ENCODE results near the gene METRNL.

Gene METRNL

DNA sequence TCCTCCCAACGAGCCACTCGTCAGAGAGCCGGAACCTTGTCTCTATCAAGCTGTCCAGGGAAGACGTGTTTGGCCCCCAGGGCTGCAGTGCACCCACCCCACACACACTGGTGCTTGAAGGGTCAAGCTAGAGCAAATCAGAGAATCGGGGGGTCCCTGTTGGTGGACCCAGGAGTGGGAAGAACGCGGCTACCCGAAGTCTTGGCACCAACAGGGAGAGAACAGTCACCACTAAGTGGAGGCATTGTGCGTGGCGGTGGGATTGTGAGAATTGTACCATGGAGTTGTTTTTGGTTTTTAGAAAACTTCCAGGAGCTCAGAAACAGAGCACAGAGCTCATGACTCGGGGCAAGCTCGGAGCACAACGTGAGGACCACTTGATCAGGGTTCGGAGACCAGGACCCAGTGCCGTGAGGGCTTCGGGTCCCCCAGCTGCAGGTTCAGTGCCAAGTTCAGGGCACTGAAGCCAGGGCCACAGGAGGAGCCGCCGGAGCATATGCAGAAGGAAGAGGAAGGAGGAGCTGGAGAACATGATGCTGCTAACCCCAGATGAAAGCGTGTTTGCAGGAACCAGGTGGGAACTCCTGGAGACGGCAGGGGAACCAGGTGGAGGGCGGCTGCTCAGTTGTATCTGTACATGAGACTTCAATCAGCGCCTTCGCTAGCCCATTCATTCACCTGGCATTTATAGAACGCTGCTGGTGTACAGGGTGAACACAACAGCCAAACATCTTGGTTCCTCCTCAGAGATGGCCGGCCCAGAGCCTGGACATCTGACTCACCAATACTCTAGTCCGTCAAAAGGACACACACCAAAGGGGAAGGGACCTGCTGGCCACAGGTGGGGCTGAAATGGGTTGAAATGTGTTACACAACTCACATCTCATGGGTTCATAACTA is 42.8 kb downstream of the METRNL start:
- no peak for TF ChIP-seq CTCF (conservative IDR thresholded peaks at IDR 0.05; ENCODE audit: low read depth)
- H3K27ac ChIP-seq, result no peak overlapping the region
- POLR2A ChIA-PET (ENCODE audit: low non-redundant PET), result no interaction called here
- no peak for DNase-seq (ENCODE audit: low spot score)
- CTCF ChIA-PET, result interaction anchor here (0.6 to 1.0 kb wide), 2 partner anchors 16 to 29 kb away, joined by 3 to 6 read pairs; no protein-coding TSS in a partner anchor

- ChIA-PET POLR2A (ENCODE audit: low non-redundant PET) (no interaction called here), CTCF (interaction anchor here (0.6 to 1.0 kb wide), 2 partner anchors 17 to 29 kb away, joined by 3 to 6 read pairs; no protein-coding TSS in a partner anchor)
- no peak overlapping the region for H3K27ac ChIP-seq
- no peak for DNase-seq (ENCODE audit: low spot score)
- no peak for TF ChIP-seq CTCF (conservative IDR thresholded peaks at IDR 0.05; ENCODE audit: low read depth)
Measured at GRCh38 chr17:83122834-83123233, 43.4 kb downstream of the METRNL start.

DNA sequence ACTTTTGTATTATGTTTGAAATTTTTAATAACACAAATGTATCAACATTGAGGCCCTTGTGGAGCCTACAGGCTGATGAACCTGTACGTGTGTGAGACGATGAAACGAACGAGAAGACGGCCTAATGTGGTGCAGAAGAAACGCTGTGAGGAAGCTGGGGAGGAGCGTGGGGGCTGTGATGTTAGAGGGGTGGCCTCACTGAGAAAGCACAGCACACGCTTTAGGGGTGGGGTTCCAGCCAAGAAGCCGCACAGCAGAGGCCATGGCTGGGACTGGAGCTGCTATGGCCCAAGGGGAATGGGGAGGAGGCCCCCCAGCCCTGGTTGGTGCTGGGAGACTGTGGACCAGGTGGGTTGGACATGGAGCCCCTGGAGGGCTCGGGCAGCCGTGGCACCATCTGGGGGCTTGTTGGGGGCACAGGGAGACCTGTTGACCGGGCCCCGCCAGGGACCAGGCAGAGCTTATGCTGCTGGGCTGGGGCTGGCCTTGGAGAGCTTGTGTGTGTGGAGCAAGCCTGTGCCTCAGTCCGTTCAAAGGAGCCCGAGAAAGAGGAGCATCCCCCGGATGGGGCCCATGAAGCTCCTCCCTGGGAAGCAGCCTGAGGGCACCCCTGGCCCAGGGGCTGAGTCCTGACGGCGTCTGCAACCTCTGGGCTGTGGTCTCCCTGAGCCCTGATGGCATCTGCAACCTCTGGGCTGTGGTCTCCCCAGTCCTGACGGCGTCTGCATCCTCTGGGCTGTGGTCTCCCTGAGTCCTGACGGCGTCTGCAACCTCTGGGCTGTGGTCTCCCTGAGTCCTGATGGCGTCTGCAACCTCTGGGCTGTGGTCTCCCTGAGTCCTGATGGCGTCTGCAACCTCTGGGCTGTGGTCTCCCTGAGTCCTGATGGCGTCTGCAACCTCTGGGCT is 44.7 kb downstream of the METRNL start:
- no peak for DNase-seq (ENCODE audit: low spot score)
- TF ChIP-seq CTCF (conservative IDR thresholded peaks at IDR 0.05; ENCODE audit: low read depth), result no peak
- POLR2A ChIA-PET (ENCODE audit: low non-redundant PET), result no interaction called here
- H3K27ac ChIP-seq, result no peak overlapping the region
- CTCF ChIA-PET, result interaction anchor here (0.6 kb wide), 2 partner anchors 15 to 93 kb away, joined by 3 read pairs; no protein-coding TSS in a partner anchor

DNA sequence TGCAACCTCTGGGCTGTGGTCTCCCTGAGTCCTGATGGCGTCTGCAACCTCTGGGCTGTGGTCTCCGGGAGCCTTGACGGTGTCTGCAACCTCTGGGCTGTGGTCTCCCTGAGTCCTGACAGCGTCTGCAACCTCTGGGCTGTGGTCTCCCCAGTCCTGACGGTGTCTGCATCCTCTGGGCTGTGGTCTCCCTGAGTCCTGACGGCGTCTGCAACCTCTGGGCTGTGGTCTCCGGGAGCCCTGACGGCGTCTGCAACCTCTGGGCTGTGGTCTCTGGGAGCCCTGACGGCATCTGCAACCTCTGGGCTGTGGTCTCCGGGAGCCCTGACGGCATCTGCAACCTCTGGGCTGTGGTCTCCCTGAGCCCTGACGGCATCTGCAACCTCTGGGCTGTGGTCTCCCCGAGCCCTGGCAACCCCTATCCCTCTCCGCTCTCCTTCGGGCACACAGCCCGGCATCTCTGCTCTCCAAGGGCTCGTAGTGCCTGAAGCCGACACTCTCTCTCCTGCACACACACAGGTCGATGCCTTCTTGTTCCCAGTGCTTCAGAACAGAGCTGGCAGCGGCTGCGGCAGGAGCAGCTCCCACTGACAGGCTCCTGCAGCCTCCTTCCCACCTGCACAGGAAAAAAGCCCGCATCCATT is 45.6 kb downstream of the METRNL start:
- TF ChIP-seq CTCF (conservative IDR thresholded peaks at IDR 0.05; ENCODE audit: low read depth), result no peak
- DNase-seq (ENCODE audit: low spot score), result no peak
- H3K27ac ChIP-seq, result peak overlapping the region; percentile 92
- ChIA-PET POLR2A (ENCODE audit: low non-redundant PET) (no interaction called here), CTCF (interaction anchor here (0.7 kb wide), 1 partner anchor 24 kb away, joined by 3 read pairs; no protein-coding TSS in a partner anchor)

- ChIA-PET CTCF (interaction anchor here (0.7 to 1.0 kb wide), 2 partner anchors 25 to 33 kb away, joined by 3 read pairs; no protein-coding TSS in a partner anchor), POLR2A (ENCODE audit: low non-redundant PET) (no interaction called here)
- no peak for TF ChIP-seq CTCF (conservative IDR thresholded peaks at IDR 0.05; ENCODE audit: low read depth)
- peak; percentile 21 for DNase-seq (ENCODE audit: low spot score)
- peak overlapping the region; percentile 92 for H3K27ac ChIP-seq
Measured at GRCh38 chr17:83125515-83126274, 46.3 kb downstream of the METRNL start.
